ENCODE results near the gene RNF130. TPM values are rescaled to one million over a fixed set of nuclear protein-coding genes. Genes with fewer than 3 reads are reported as not detected.
A peak's percentile ranks its signal among the peaks of the same experiment; 100 is the strongest.

RNF130 gene
- total RNA-seq, 1 donor from 2014 or later: 183 TPM

GRCh38 chr5:180052211-180052818, 19.2 kb downstream of the RNF130 start:
- Mint-ChIP-seq H3K36me3 (peaks cover 71% of the 10 kb centered on the region), H3K27me3 (ENCODE audit: insufficient read depth, low read depth) (peaks cover 10% of the 10 kb centered on the region), H3K4me1 (no peaks in the 10 kb centered on the region), H3K27ac (no peak overlapping the region), H3K4me3 (no peak overlapping the region), H3K9me3 (peaks cover 80% of the 10 kb centered on the region)
- Histone ChIP-seq H4K20me1 (ENCODE audit: low read depth) (peaks cover 93% of the 10 kb centered on the region), H3F3A (ENCODE audit: low read depth) (peaks cover 19% of the 10 kb centered on the region), H3K27me3 (no peaks in the 10 kb centered on the region), H3K4me2 (no peak overlapping the region), H3K36me3 (no peaks in the 10 kb centered on the region), H3K4me1 (peaks cover 58% of the 10 kb centered on the region), H3K9me3 (ENCODE audit: low read depth) (peaks cover under 1% of the 10 kb centered on the region), H3K27ac (no peak overlapping the region), H2AFZ (replicated peaks) (no peak overlapping the region), H3K9ac (no peak overlapping the region), H3K4me3 (no peak overlapping the region), H3K79me2 (ENCODE audit: low read depth) (peaks cover 100% of the 10 kb centered on the region)
- no peak for DNase-seq (ENCODE audit: low spot score)
- no peak for TF ChIP-seq CTCF (IDR thresholded peaks at IDR 0.05)

- no peak overlapping the region for H3K4me3 ChIP-seq
- no peak for DNase-seq (ENCODE audit: low spot score)
- H3K36me3 ChIP-seq: peaks cover 7% of the 10 kb centered on the region
- peaks cover 73% of the 10 kb centered on the region for H4K20me1 ChIP-seq (ENCODE audit: low read depth)
- H3K4me3 Mint-ChIP-seq: no peak overlapping the region
- no peak overlapping the region for H3K27ac Mint-ChIP-seq
- no peak overlapping the region for H2AFZ ChIP-seq (replicated peaks)
- H3K27me3 Mint-ChIP-seq (ENCODE audit: insufficient read depth, low read depth): peaks cover 10% of the 10 kb centered on the region
- H3K9me3 Mint-ChIP-seq: peaks cover 82% of the 10 kb centered on the region
- H3F3A ChIP-seq (ENCODE audit: low read depth): peaks cover 19% of the 10 kb centered on the region
- peaks cover 49% of the 10 kb centered on the region for H3K4me1 ChIP-seq
- no peaks in the 10 kb centered on the region for H3K4me1 Mint-ChIP-seq
- no peak overlapping the region for H3K27ac ChIP-seq
- peaks cover 9% of the 10 kb centered on the region for H3K9me3 ChIP-seq (ENCODE audit: low read depth)
- H3K27me3 ChIP-seq: no peaks in the 10 kb centered on the region
- H3K36me3 Mint-ChIP-seq: peaks cover 73% of the 10 kb centered on the region
- H3K9ac ChIP-seq: no peak overlapping the region
- H3K4me2 ChIP-seq: no peak overlapping the region
- peaks cover 100% of the 10 kb centered on the region for H3K79me2 ChIP-seq (ENCODE audit: low read depth)
- TF ChIP-seq EZH2 (IDR thresholded peaks at IDR 0.05) (no peak), EZH2phosphoT487 (IDR thresholded peaks at IDR 0.05) (no peak), CTCF (IDR thresholded peaks at IDR 0.05) (no peak)
These were observed 21.2 kb downstream of the RNF130 start for GRCh38 chr5:180050121-180050940.

GRCh38 chr5:180049185-180049548, 22.4 kb downstream of the RNF130 start:
- Histone ChIP-seq H3K27ac (peak overlapping the region; percentile 24), H3K4me3 (no peak overlapping the region), H3K9ac (no peak overlapping the region), H3K79me2 (ENCODE audit: low read depth) (peaks cover 100% of the 10 kb centered on the region), H3K4me1 (peaks cover 39% of the 10 kb centered on the region), H3K4me2 (no peak overlapping the region), H3K27me3 (no peaks in the 10 kb centered on the region), H3F3A (ENCODE audit: low read depth) (peaks cover 11% of the 10 kb centered on the region), H4K20me1 (ENCODE audit: low read depth) (peaks cover 70% of the 10 kb centered on the region), H3K36me3 (peaks cover 7% of the 10 kb centered on the region), H3K9me3 (ENCODE audit: low read depth) (peaks cover 9% of the 10 kb centered on the region), H2AFZ (replicated peaks) (no peak overlapping the region)
- H3K36me3 Mint-ChIP-seq: peaks cover 75% of the 10 kb centered on the region
- peaks cover 9% of the 10 kb centered on the region for H3K27me3 Mint-ChIP-seq (ENCODE audit: insufficient read depth, low read depth)
- DNase-seq (ENCODE audit: low spot score): no peak
- peaks cover 82% of the 10 kb centered on the region for H3K9me3 Mint-ChIP-seq
- no peak overlapping the region for H3K27ac Mint-ChIP-seq
- no peaks in the 10 kb centered on the region for H3K4me1 Mint-ChIP-seq
- no peak overlapping the region for H3K4me3 Mint-ChIP-seq
- TF ChIP-seq CTCF (IDR thresholded peaks at IDR 0.05): no peak
- TF ChIP-seq EZH2 (IDR thresholded peaks at IDR 0.05): no peak
- no peak for TF ChIP-seq EZH2phosphoT487 (IDR thresholded peaks at IDR 0.05)
